Measurements from ENCODE around the gene CTNND2. TPM values are rescaled to one million over a fixed set of nuclear protein-coding genes. Genes with fewer than 3 reads are reported as not detected.

The CTNND2 gene
- total RNA-seq, 1 donor = 1.9 TPM

GRCh38 chr5:11709021-11709420, 195.2 kb downstream of the CTNND2 start:
- TF ChIP-seq, protein P1, sequence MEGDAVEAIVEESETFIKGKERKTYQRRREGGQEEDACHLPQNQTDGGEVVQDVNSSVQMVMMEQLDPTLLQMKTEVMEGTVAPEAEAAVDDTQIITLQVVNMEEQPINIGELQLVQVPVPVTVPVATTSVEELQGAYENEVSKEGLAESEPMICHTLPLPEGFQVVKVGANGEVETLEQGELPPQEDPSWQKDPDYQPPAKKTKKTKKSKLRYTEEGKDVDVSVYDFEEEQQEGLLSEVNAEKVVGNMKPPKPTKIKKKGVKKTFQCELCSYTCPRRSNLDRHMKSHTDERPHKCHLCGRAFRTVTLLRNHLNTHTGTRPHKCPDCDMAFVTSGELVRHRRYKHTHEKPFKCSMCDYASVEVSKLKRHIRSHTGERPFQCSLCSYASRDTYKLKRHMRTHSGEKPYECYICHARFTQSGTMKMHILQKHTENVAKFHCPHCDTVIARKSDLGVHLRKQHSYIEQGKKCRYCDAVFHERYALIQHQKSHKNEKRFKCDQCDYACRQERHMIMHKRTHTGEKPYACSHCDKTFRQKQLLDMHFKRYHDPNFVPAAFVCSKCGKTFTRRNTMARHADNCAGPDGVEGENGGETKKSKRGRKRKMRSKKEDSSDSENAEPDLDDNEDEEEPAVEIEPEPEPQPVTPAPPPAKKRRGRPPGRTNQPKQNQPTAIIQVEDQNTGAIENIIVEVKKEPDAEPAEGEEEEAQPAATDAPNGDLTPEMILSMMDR (IDR thresholded peaks at IDR 0.05; ENCODE audit: insufficient read depth, low read length) = no peak
- H3K4me3 ChIP-seq (ENCODE audit: low read depth, low read length) = no peak overlapping the region
- DNase-seq (ENCODE audit: low read depth) = no peak

GRCh38 chr5:11704916-11705315, 199.3 kb downstream of the CTNND2 start:
- no peak for DNase-seq (ENCODE audit: low read depth)
- TF ChIP-seq, protein P1 (IDR thresholded peaks at IDR 0.05; ENCODE audit: insufficient read depth, low read length) = no peak
- H3K4me3 ChIP-seq (ENCODE audit: low read depth, low read length) = no peak overlapping the region

DNA sequence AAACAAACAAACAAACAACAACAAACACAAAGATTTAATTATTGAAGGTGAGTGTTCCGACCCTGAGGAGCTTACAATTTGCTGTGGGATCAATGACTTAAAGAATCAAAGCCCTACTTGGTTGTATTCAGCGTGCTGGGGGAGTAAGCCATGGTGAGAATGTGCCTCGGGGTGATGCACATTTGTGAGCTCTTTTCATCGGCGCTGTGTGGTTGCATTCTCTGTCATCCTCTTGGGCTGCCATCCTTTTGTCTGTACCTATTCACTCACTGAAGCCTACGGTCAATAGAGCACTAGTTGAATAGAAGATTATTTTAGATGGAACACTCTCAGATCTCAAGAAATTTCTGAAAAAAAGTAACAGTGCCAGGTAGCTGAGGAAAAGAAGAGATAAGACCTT, 203.9 kb downstream of the CTNND2 start:
- no peak overlapping the region for H3K4me3 ChIP-seq (ENCODE audit: low read depth, low read length)
- TF ChIP-seq, protein P1 (IDR thresholded peaks at IDR 0.05; ENCODE audit: insufficient read depth, low read length) = no peak
- no peak for DNase-seq (ENCODE audit: low read depth)

DNA sequence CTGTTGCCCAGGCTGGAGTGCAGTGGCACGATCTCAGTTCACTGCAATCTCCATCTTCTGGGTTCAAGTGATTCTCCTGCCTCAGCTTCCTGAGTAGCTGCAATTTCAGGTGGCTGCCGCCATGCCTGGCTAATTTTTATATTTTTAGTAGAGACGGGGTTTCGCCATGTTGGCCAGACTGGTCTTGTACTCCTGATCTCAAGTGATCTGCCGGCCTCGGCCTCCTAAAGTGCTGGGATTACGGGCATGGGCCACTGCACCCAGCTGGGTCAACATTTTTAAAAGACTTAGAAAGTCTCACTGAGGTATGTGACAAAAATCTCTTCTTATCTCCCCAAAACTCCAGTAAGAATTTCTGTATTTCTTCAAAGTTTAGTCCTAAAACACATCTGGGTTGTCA, 211.6 kb downstream of the CTNND2 start:
- H3K4me3 ChIP-seq (ENCODE audit: low read depth, low read length) = no peak overlapping the region
- no peak for DNase-seq (ENCODE audit: low read depth)
- TF ChIP-seq, protein P1 (IDR thresholded peaks at IDR 0.05; ENCODE audit: insufficient read depth, low read length) = no peak

DNA sequence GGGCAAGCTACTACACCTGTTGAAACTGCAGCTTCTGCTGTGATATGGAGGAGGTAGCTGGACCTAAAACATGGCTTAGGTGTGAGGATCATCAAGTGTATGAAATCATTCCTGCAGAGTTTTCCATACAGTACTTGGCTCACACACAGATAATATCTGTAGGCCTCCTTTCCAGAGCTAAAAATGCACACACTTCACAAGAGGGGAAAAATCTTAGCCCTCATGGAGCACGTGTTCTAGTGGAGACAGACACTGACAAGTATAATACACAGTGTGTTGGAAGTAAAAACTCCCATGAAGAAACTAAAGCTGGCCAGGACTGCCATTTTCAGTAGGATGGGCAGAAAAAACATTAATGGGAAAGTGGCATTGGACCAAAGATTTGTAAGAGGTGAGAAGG, 216.7 kb downstream of the CTNND2 start:
- no peak for DNase-seq (ENCODE audit: low read depth)
- no peak overlapping the region for H3K4me3 ChIP-seq (ENCODE audit: low read depth, low read length)
- TF ChIP-seq, protein P1 (IDR thresholded peaks at IDR 0.05; ENCODE audit: insufficient read depth, low read length) = no peak

- H3K4me3 ChIP-seq (ENCODE audit: low read depth, low read length) = no peak overlapping the region
- TF ChIP-seq, protein P1 (IDR thresholded peaks at IDR 0.05; ENCODE audit: insufficient read depth, low read length) = no peak
- no peak for DNase-seq (ENCODE audit: low read depth)
Observed at GRCh38 chr5:11684607-11685006, 219.6 kb downstream of the CTNND2 start.

DNA sequence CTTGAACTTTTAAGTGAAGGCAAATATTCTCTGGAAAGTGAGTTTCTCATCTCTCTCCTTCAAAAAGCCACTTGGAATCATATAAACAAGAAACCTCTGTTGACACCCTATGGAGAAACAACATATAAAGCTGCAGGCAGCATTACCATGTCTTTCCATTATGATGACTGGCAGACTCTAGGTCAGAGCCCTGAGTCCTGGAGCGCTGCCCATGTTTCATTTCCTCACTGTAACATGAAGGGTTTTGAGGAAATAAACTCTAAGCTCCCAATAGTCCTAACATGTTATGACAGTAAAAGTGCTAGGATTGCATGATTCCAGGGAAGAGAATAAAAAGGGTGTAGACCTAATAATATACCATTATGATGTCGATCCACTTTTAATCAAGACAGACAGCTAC, 220.6 kb downstream of the CTNND2 start:
- no peak for DNase-seq (ENCODE audit: low read depth)
- TF ChIP-seq, protein P1 (IDR thresholded peaks at IDR 0.05; ENCODE audit: insufficient read depth, low read length) = no peak
- H3K4me3 ChIP-seq (ENCODE audit: low read depth, low read length) = no peak overlapping the region
